Chondrocyte (in vitro differentiated cells): ENCODE data around the gene ALDH16A1. TPM values are rescaled to one million over a fixed set of nuclear protein-coding genes. Genes with fewer than 3 reads are reported as not detected.
A peak's percentile ranks its signal among the peaks of the same experiment; 100 is the strongest.
"Not testable (repeated sequence)": the region's sequence is repeated elsewhere in the genome, so short reads cannot be mapped to it uniquely, and the experiment has no call there.

Source experiments
- DNase-seq: peaks from one replicate; pipeline ENCODE4 v3.0.0; 2021; ENCODE audit warnings: mixed read lengths, low spot score
- H3K27ac Mint-ChIP-seq: one replicate; pipeline ENCODE4 v1.8.0; 2021; ENCODE audit warnings: mild to moderate bottlenecking, moderate library complexity, mixed read lengths; ENCODE audit not compliant: unreplicated experiment
- H3K27me3 Mint-ChIP-seq: 2 replicates; pipeline ENCODE4 v1.8.0; 2021; ENCODE audit warnings: low read depth, mixed read lengths
- H3K36me3 Mint-ChIP-seq: 2 replicates; pipeline ENCODE4 v1.8.0; 2021; ENCODE audit warnings: low read depth, mixed read lengths
- H3K4me1 Mint-ChIP-seq: 2 replicates; pipeline ENCODE4 v1.8.0; 2021; ENCODE audit warnings: low read depth, mild to moderate bottlenecking, mixed read lengths
- H3K4me3 Mint-ChIP-seq: one replicate; pipeline ENCODE4 v1.8.0; 2021; ENCODE audit warnings: mild to moderate bottlenecking, moderate library complexity, mixed read lengths; ENCODE audit not compliant: unreplicated experiment
- H3K9me3 Mint-ChIP-seq: 2 replicates; pipeline ENCODE4 v1.8.0; 2021; ENCODE audit warnings: low read depth, mixed read lengths
- CTCF ChIP-seq: fragments of 200-600 bp; sonication (generic); IDR thresholded peaks from 2 replicates; pipeline ENCODE4 v1.5.0; 2021; ENCODE audit warnings: antibody characterized with exemption, mild to moderate bottlenecking, moderate library complexity
- total RNA-seq: library from RNA; stranded (reverse); gene quantifications from 3 replicates; pipeline ENCODE4 v1.2.1, GENCODE V29; 2021

The ALDH16A1 gene
- total RNA-seq, 1 donor from 2014 or later, result 23.2 TPM

GRCh38 chr19:49469828-49470614 is 17.0 kb downstream of the ALDH16A1 start:
- no peak overlapping the region for H3K4me3 Mint-ChIP-seq
- H3K27ac Mint-ChIP-seq, result no peak overlapping the region
- H3K4me1 Mint-ChIP-seq, result peaks cover 9% of the 10 kb centered on the region
- peaks cover 5% of the 10 kb centered on the region for H3K36me3 Mint-ChIP-seq
- H3K9me3 Mint-ChIP-seq, result no peaks in the 10 kb centered on the region
- peak; percentile 33 for TF ChIP-seq CTCF
- no peak for DNase-seq
- H3K27me3 Mint-ChIP-seq, result peaks cover 2% of the 10 kb centered on the region

GRCh38 chr19:49470615-49470978 is 17.6 kb downstream of the ALDH16A1 start:
- no peak for TF ChIP-seq CTCF
- Mint-ChIP-seq H3K27ac (no peak overlapping the region), H3K4me1 (peaks cover 9% of the 10 kb centered on the region), H3K36me3 (peaks cover 5% of the 10 kb centered on the region), H3K27me3 (peaks cover 2% of the 10 kb centered on the region), H3K4me3 (no peak overlapping the region), H3K9me3 (no peaks in the 10 kb centered on the region)
- DNase-seq, result no peak

GRCh38 chr19:49472936-49473335 is 19.9 kb downstream of the ALDH16A1 start:
- Mint-ChIP-seq H3K27me3 (peaks cover 2% of the 10 kb centered on the region), H3K4me1 (peaks cover 13% of the 10 kb centered on the region), H3K9me3 (no peaks in the 10 kb centered on the region), H3K36me3 (peaks cover 5% of the 10 kb centered on the region), H3K27ac (no peak overlapping the region), H3K4me3 (no peak overlapping the region)
- no peak for TF ChIP-seq CTCF
- no peak for DNase-seq

GRCh38 chr19:49473501-49473867 is 20.5 kb downstream of the ALDH16A1 start:
- peaks cover 13% of the 10 kb centered on the region for H3K4me1 Mint-ChIP-seq
- not testable (repeated sequence) for H3K27me3 Mint-ChIP-seq, DNase-seq, H3K36me3 Mint-ChIP-seq, H3K27ac Mint-ChIP-seq, H3K9me3 Mint-ChIP-seq
- peak overlapping the region; percentile 70 for H3K4me3 Mint-ChIP-seq

- Mint-ChIP-seq H3K36me3 (peaks cover 2% of the 10 kb centered on the region), H3K4me1 (peaks cover 11% of the 10 kb centered on the region), H3K27ac (peak within 1 kb of the TSS; percentile 57), H3K9me3 (no peaks in the 10 kb centered on the region), H3K27me3 (peaks cover 2% of the 10 kb centered on the region), H3K4me3 (peak within 1 kb of the TSS; percentile 70)
- peak; percentile 99 for TF ChIP-seq CTCF
- DNase-seq, result no peak
Measured at GRCh38 chr19:49473868-49474541, 21.0 kb downstream of the ALDH16A1 start, which contains the start of gene FLT3LG. TSS of gene FLT3LG (plus strand) at chr19:49474215. CDS start at chr19:49474640, 425 bp downstream.
